ENCODE data around the gene USP14.

Gene USP14

DNA sequence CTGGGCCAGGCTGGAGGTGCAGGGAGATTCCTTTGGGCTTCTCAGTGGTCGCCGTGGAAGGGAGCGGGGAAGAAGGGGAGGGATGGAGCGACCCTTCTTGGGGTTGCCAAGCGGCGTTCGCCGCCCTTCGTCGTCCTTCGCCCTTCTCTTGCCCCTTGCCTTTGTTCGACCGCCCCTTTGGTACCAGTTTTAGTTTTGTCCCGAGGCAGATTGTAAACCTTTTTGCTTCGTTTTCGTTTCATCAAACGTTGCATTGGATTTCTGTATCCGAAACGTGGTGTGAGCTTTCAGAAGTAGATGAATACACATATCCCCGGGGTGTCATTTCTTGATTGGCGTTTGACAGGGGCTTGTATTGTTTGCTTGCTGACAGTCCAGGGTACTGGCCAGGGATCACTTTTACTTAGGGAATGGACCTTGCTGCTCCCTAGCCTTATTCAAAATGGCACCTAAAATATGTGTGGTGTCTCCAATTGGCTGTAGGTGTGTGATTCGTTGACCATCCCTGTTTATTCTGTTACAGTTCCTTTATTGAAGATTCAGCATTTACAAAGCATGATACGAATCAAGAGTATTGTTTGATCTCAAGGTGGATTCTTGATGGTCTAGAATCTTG, 788 bp downstream of the USP14 start:
- DNase-seq: no peak

DNA sequence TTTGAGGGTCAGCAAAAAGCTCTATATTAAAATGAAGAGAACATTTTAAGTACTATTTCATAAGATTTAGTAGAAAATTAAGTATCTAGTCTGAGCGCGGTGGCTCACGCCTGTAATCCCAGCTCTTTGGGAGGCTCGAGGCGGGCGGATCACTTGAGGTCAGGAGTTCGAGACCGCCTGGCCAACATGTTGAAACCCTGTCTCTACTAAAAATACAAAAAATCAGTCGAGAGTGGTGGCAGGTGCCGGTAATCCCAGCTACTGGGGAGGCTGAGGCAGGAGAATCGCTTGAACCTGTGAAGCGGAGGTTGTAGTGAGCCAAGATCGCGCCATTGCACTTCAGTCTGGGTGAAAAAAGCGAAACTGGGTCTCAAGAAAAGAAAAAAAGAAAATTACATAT, 1.6 kb downstream of the USP14 start:
- DNase-seq: no peak

DNA sequence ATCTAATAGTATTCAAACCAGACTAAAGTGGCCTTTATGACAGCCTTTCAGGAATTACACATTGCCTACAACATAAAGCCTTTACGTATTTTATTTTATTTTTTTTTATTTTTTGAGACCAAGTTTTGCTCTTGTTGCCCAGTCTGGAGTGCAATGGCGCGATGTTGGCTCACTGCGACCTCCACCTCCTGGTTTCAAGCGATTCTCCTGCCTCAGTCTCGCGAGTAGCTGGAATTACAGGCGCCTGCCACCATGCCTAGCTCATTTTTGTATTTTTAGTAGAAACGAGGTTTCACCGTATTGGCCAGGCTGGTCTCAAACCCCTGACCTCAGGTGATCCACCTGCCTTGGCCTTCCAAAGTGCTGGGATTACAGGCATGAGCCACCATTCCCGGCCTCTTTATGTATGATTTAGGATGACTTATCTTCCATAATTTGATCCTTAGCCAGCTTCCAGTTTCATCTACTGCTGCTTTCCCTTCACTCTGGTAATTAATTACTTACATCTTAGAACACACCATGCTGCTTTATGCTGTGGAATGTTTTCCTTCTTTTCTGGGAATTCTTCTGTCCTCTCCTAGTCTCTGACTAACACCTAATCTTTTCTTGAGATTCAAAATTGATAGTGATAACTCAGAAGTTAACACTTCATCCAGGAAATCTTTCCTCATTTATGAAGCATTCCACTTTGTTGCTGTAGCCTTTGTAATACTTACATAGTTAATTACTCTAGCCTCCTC, 2.6 kb downstream of the USP14 start:
- no peak for DNase-seq

DNA sequence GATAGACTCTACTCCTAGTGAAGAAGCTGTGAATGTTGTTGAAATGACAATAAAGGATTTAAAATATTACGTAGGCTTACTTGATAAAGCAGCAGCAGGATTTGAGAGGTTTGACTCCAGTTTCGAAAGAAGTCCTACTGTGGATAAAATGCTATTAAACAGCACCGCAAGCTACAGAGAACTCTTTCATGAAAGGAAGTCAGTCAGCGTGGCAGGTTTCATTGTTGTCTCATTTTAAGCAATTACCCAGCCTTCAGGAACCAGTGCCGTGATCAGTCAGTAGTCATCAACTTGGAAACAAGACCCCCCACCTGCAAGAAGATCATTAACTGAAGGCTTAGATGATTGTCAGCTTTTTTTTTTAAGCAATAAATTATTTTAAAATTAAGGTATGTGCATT, 14.0 kb downstream of the USP14 start:
- no peak for DNase-seq

DNA sequence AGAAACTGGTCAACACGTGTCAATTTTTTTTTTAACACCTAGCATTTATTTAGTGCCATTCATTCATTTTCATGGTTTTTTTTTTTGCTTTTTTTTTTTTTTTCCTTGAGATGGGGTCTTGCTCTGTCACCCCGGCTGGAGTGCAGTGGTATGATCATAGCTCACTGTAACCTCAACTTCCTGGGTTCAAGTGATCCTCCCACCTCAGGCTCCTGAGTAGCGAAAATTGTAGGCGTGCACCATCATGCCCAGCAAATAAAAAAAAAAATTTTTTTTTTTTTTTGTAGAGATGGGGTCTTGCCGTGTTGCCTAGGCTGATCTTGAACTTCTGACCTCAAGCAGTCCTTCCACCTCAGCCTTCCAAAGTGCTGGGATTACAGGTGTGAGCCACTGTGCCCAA, 21.1 kb downstream of the USP14 start:
- no peak for DNase-seq

DNA sequence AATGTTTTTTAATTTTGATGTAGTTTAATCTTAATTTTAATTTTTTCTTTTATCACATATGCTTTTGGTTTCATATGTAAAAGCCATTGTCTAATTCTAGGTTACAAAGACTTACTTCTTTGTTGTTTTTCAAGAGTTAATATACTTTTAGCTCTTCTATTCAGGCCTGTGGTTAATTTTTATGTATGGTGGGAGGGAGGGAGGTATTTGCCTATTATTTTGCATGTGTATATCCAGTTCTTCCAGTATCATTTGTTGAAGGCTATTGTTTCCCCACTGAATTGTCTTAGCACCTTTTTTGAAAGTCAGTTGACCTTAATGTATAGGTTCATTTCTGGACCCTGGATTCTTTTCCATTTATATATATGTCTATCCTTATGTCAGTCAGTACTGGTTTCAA, 23.4 kb downstream of the USP14 start:
- no peak for DNase-seq

DNA sequence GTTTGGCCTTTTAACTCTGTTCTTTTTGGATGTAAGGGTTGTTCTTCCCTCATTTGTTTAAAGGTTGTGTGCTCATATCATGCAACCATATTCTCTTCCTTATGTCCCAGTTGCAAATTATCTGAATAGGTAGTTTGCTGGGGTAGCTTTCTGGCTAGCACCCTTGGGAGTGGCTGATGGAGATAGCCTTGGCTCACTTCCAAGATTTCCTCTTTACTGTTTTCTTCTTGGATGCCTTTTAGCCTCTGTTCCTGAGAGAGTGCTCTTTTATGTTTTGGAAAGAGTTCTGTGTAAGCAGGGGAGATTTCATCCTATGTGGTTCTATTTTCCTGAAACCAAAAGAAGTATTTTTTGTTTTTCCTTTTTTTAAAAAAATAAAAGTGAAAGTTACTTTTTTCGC, 25.4 kb downstream of the USP14 start:
- no peak for DNase-seq

DNA sequence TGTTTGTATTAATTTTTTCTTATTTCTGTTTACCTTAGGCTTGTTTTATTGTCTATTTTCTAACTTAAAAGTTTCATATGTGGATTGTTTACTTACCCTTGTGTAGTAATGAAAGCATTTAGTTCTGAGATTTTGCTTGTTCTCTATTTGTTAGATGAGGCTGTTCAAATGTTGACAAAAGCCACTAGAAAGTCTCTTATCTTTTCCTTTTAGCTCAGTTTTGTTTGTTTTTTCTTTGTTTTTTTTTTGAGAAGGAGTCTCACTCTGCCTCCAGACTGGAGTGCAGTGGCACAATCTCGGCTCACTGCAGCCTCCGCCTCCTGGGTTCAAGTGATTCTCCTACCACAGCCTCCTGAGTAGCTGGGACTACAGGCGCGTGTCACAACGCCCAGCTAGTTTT, 30.9 kb downstream of the USP14 start:
- DNase-seq: no peak

DNA sequence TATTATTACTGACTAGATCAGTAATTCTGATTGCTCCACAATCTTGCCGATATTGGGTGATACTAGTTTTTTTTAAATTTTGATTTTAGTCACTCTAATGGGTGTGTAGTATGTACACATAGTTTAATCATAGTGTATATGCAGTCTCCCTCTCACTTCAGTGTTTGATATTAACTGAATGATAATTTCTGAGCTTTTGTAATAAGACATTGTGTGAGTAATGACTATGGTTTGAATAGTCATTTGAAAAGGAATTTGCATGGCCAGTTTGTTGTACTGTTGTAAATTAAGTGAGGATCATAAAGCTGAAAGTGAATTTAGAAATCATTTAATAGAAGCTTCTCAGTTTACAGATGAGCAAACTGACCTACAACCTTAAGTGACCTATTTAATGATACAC, 33.4 kb downstream of the USP14 start:
- DNase-seq: no peak

DNA sequence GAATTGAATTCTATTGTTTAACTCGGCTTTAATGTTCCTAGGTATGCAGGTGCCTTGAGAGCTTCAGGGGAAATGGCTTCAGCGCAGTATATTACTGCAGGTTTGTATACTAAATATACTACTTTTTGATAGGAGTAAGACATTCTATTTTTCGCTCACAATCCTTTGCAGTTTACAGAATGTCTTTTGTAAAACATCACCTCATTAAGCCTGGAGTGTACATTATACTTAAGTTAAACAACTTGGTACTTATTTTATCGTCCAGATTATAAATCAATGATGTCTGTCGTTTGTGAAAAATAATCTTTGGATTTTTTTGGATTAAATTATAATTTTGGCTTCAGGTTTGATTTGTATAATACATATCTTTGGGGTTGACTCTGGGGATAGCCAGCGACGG, 34.4 kb downstream of the USP14 start:
- DNase-seq: no peak

DNA sequence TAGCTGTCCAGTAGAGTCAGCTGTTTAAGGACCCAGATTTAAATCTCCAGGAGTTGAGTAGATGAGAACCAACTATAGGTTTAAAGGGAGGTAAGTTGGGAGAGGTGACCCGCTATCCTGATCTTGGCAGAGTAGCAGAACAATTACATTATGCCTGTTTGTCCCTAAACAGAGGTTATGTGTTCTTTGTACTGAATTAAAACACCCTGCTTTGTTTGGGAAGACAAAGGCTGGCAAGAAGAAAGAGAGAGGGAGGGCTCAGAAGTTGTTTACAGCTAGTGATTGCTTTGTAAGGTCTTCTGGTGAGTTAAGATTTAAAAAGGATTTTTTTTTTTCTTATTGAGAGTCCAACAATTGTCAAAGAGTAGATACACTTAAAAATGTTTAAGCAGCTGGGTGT, 37.3 kb downstream of the USP14 start:
- DNase-seq: peak in 1 of 58 donors; percentile 9

DNA sequence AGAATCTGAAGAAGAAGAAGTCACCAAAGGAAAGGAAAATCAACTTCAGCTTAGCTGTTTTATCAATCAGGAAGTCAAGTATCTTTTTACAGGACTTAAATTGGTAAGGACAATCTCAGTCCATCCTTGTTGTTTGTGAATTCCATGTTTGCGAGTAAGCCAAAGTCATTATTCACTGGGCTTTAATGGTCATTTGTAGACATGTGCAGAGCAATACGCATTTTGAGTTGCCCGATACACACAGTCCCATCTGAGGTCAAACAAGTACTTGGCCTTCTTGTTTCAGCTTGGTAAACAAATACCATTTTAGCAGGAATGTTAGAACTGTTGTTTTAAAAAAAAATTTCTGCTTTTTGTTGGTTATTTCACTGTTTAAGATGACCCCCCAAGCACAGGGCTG, 40.9 kb downstream of the USP14 start:
- no peak for DNase-seq

DNA sequence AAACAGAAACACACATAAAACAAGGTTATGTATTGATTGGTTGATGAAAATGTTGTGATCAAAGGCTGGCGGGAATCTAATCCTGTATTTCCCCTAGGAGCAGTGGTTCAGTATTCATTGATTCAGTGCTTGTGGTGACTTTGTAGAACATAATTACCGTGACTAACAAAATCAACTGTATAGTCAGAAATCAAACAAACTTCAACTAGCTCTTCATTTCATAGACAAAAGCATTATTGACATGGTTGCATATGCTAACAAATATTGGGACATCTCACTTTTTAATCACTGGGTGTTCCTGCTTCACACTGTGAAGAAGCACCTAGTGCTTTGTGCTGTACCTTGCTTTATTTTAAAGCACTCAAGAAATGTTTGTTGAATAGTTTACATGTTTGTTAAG, 41.4 kb downstream of the USP14 start:
- no peak for DNase-seq

DNA sequence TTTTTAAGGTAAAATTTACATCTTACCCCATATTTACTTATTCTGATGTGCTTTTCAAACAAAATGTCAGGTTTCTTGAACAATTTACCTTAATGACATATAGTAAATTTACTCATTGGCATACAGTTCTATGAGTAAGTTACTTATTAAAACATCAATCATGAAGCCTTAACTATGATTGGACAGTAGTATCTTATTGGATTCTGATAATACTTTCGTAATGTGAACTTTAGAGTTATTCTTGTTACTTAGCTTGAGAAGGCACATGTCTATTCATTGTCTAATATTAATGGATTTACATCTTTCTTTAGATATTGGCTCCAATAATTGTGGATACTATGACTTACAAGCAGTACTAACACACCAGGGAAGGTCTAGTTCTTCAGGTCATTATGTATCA, 51.7 kb downstream of the USP14 start:
- no peak for DNase-seq

DNA sequence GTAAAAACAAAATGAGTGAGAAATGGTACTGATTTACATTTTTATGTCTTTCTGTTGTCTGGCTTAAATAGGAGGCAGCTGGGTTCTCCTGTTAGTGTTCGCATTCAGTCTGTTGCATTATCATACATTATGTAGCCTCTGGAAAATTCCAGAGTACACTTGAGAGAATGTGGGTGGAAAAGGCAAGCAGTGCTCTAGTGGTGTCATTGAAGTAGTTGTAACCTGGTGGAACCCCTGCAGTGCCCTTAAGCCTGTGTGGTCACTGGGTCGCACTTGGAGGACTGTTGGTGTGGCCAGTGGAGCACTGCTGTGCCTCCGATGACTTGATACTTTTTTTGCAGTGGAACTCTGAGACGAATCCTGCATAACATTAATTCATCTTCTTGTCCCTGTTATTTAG, 52.4 kb downstream of the USP14 start:
- DNase-seq: no peak

DNA sequence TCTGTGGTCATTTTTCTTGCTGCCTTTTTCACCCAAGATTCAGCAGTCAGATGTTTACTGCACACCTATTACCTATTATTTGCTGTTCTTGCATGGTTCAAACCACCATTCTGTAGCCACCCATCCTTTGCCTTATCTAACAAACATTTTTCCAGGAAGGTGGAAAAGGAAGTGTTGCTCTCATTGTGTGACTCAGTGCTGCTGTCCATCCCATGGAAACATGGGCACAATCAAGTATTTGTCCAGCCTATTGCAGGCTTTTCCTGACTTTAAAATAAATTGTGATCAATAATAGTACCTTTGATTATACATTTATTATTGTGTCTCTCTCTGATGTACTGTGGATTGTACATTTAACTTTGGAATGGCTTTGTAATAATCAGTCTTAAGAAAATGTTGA, 53.2 kb downstream of the USP14 start:
- DNase-seq: no peak

DNA sequence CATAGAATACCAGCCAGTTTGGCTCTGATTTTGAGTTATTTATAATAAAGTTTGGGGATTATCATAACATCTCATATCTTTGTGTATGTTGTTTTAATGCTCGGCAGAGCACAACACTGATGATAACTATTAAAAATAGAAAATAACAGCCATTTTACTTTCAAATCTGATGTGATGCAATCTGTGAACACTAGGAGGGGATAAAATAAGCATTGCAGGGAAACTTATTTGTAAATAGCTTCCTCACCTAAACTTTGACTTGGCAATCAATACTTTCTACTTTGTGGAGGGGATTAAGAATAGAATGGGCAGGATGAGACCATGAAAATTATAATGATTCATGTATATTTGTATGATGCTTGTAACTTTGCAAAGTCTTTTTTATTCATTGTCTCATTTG, 54.4 kb downstream of the USP14 start:
- no peak for DNase-seq

DNA sequence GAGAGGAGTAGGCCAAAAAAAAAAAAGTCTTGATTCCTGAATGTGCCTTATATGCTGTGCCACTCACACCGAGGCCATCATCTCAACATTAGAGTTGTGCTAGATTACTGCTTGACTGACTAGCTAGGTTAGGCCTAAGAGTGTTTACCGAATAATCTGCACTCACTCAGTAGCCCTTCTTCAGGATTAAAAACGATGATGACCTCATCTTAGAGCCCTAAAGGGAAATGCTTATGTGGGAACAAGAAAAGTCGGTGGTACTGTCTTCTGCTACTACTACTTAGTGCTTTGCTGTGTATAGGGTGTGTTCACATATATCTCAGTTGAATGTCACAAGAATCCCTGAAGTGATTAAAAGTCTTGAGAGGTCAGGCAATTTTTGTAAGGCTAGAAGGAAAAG, 55.1 kb downstream of the USP14 start:
- no peak for DNase-seq

DNA sequence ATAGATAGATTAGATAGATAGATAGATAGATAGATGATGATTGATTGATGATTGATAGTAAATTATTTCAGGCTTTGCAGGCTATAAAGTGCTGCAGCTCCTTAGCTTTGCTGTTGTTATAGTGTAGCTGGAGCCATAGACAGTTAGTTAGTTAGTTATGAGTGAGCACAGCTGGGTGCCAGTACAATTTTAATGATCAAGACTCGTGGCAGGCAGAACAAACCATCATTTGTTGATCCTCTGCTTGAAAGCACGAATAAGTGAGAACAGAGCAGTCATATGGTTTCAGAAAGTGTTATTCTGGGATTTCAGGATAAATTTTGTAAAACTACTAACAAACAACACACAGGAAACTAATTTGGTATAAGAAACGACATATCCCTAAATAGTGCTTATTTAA, 55.6 kb downstream of the USP14 start:
- peak in 4 of 58 donors; percentile 8 to 23 (median 14) for DNase-seq

DNA sequence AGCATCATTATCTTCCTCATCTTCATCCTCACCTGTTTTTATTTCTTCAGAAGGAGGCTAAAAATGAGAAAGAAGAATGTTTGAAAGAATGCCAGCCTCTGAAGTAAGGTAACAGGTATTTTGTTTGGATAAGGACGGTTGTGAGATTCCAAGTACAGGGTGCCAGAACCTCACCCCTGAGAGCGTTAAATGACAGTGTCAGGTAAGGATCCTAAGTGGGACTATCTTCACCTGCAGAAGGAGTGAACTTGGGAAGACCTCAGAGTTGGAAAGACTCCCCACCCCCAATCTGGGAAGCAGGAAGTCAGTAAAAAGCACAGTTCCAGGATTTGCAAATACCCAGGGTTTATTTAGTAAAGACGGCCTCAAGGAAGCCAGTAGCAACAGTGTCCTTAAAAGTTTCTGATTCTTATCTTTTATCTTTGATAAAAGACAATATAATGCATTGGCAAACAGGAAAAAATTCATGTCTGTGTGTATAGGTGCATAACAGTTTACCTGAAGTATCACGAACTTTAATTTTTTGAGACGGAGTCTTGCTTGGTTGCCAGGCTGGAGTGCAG, 57.2 kb downstream of the USP14 start:
- no peak for DNase-seq

DNA sequence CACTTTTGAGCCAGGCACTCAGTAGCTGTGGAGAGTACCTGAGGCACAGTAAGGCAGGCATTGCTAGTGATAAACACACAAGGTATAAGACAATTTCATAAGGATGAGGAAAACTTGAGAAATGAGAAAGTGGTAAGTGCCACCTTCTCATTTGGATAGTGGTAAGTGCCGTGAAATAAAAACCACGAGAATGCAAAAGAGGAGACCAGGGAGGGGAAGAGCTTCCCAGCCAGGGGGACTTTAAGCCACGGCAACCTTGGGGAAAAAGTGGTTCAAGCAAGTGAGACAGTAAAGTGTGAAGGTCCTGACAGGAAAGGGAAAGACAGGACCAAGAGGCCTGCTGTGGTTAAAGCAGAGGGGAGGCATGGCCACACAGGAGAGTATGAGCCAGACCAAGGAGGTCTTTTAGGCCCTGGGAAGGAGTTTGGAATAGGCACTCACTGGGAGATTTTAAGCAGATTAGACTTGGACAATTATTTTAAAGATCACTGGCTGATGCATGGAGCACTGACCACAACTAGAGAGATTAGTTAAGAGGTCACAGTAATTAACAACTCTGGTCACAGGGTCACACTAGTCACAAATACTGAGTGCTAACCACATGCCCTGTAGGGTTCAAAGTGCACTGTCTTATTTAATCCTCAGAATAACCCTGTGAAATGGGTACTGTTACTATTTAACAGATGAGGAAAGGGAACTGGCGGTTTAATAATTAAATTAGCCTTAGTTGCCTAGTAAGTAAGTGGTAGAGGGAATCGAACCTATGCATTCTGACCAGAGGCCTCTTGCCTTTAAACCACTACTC, 59.4 kb downstream of the USP14 start:
- no peak for DNase-seq

DNA sequence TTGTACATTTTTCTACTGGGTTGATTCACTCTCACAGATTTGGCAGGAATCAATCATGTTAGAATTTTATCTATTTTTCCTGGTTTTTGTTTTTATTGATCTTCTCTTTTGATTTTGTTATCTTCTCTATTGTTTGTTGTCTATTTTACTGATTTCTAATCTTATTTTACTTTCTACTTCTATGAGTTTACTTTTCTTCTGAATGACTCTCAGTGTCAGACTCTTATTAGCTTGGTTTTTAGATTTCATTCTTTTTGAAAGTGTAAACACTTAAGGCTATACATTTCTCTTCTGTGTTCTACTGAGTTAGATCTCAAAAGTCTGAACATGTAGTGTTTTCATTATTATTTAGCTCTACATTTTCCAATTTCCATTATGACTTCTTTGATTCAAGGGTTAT, 62.4 kb downstream of the USP14 start:
- DNase-seq: no peak

Measured in anterior cingulate cortex (tissue), 58 donors.